Right lobe of liver (tissue), 6 donors: ENCODE results near the gene OSBPL10. TPM values are rescaled to one million over a fixed set of nuclear protein-coding genes. Genes with fewer than 3 reads are reported as not detected.

Experiments used
- ATAC-seq, 4 donors: fragments of 200-7000 bp; cut with Tn5 transposase; one replicate each; pipeline ENCODE4 v1.9.1; 2020; ENCODE audit warnings: mild to moderate bottlenecking in 4 of 4, moderate library complexity in 4 of 4
- DNase-seq, 3 donors: peaks; one replicate each; pipeline ENCODE4 v3.0.0-alpha.2; 2020
- H3K27ac ChIP-seq, 3 donors: fragments of 200-600 bp; one replicate each; pipeline ENCODE4 v1.8.0; 2022
- H3K27me3 ChIP-seq, 2 donors: fragments of 200-600 bp; one replicate each; pipeline ENCODE4 v1.8.0; 2022
- H3K36me3 ChIP-seq, 4 donors: fragments of 200-600 bp; sonication (generic) in 1 of 4; one replicate each; pipeline versions ENCODE4 v1.5.1 to v1.8.0; 2017 to 2022; ENCODE audit warnings: control low read depth in 1 of 4
- H3K4me1 ChIP-seq, 4 donors: fragments of 200-600 bp; sonication (generic) in 1 of 4; one replicate each; pipeline versions ENCODE4 v1.5.1 to v1.8.0; 2017 to 2022; ENCODE audit warnings: control low read depth in 1 of 4
- H3K4me3 ChIP-seq, 3 donors: fragments of 200-600 bp; one replicate each; pipeline ENCODE4 v1.8.0; 2022
- H3K9me3 ChIP-seq, 4 donors: fragments of 200-600 bp; sonication (generic) in 1 of 4; one replicate each; pipeline versions ENCODE4 v1.5.1 to v1.8.0; 2017 to 2022; ENCODE audit warnings: control low read depth in 1 of 4
- CTCF ChIP-seq, 4 donors: fragments of 200-600 bp in 3 of 4; fragments of 450-650 bp in 1 of 4; IDR thresholded peaks; one replicate each; pipeline versions ENCODE4 v1.5.1 to v1.8.0; 2016 to 2022; ENCODE audit warnings: antibody characterized with exemption in 4 of 4, mild to moderate bottlenecking in 2 of 4
- POLR2A ChIP-seq: fragments of 450-650 bp; IDR thresholded peaks from one replicate; pipeline ENCODE4 v1.6.1; 2017; ENCODE audit warnings: antibody characterized with exemption, mild to moderate bottlenecking
- WGBS: methylation state at CpG from one replicate; pipeline ENCODE4 v1.1.6; 2018; ENCODE audit warnings: low coverage, low lambda C conversion rate; ENCODE audit not compliant: insufficient coverage; ENCODE audit errors: missing lambda C conversion rate; 5-methylcytosine and 5-hydroxymethylcytosine counted together
- intact Hi-C, 2 donors: fragments of 100-400 bp; cut with DNase I; formaldehyde crosslinking; loops; one replicate each; pipeline versions ENCODE4 v1.11.2 to v1.14.1; 2022
- total RNA-seq, 6 experiments: library from RNA; depleted of rRNA in 2 of 6; stranded (reverse); fragments of >200 nt in 2 of 6; fragmentation: NEBNext Ultra II Directional in 3 of 6; extraction: Animal tissue kit (Norgen Biotek cat#: 25700) in 3 of 6; gene quantifications; one replicate each; pipeline versions ENCODE4 v1.1.0 to v1.2.4, GENCODE V29; 2016 to 2023
- donor health status: DM: no; HTN: yes; CAD: no.
- donor health status: DM: no; HTN: no; CAD: no.
- donor health status: DM: no; HTN: no; CAD: no.
- donor health status: DM: no; HTN: yes; CAD: no.
- donor health status: DM: no; HTN: yes; CAD: no.

The OSBPL10 gene
- total RNA-seq, 6 experiments from 2014 or later = 2.2 to 13.0 (median 3.7) TPM

- intact Hi-C loops = no loop called here
- TF ChIP-seq CTCF (IDR thresholded peaks at IDR 0.05) (no peak), POLR2A (no peak)
- no peaks in the 10 kb centered on the region for H3K9me3 ChIP-seq
- no peaks in the 10 kb centered on the region for H3K27me3 ChIP-seq
- H3K36me3 ChIP-seq = no peaks in the 10 kb centered on the region
- H3K27ac ChIP-seq = no peak overlapping the region
- no peak overlapping the region for H3K4me3 ChIP-seq
- no peaks in the 10 kb centered on the region for H3K4me1 ChIP-seq
- DNase-seq = no peak
- no peak for ATAC-seq
These were observed 214.4 kb downstream of the OSBPL10 start for GRCh38 chr3:31766669-31767068.

DNA sequence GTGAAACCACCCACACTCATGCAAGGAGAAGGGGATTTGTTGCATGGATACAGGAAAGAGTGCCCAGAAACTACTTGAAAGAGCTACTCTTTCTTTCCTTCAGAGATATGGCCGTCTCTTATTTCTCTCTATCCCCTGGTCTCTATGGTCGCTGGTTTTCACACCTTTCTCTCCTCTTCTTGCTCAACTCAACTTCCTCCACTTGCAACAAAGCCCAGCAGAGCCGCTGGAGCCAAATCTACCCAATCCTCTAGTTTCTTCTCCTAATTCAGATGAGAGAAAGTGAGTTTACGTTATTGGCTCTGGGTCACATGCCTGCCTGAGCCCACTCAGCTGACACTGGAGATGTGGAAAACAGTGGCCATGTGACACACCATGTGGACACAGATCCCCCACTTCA is 215.2 kb downstream of the OSBPL10 start:
- intact Hi-C loops = no loop called here
- Histone ChIP-seq H3K9me3 (no peaks in the 10 kb centered on the region), H3K27ac (no peak overlapping the region), H3K36me3 (no peaks in the 10 kb centered on the region), H3K27me3 (no peaks in the 10 kb centered on the region), H3K4me3 (no peak overlapping the region), H3K4me1 (no peaks in the 10 kb centered on the region)
- ATAC-seq (no peak), DNase-seq (no peak)
- WGBS = 58% methylated on average over 3 of the region's 4 CpGs
- TF ChIP-seq POLR2A = no peak
- no peak for TF ChIP-seq CTCF (IDR thresholded peaks at IDR 0.05)

DNA sequence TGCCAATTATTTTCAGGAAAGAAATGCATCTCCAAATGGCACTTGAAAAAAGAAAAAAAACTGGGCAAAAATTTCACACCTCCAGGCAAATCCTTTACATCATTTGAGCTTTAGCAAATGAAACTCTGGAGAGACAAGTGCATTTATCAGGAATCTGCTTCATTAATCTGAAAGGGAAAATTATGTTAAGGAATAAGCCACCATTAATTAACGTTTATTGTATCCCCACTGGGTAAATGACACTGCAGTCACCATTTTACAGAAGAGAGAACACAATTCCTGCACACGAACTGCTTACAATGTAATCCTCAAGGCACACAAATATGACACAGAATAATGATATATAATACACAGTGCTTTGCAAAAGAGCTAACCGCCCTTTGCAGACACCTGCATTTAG is 217.3 kb downstream of the OSBPL10 start:
- WGBS = 57% methylated on average over 3 of the region's 3 CpGs
- no peak for ATAC-seq
- Histone ChIP-seq H3K27ac (no peak overlapping the region), H3K9me3 (no peaks in the 10 kb centered on the region), H3K4me1 (no peaks in the 10 kb centered on the region), H3K4me3 (no peak overlapping the region), H3K36me3 (no peaks in the 10 kb centered on the region), H3K27me3 (no peaks in the 10 kb centered on the region)
- DNase-seq = no peak
- TF ChIP-seq CTCF (IDR thresholded peaks at IDR 0.05) (no peak), POLR2A (no peak)
- intact Hi-C loops = no loop called here

DNA sequence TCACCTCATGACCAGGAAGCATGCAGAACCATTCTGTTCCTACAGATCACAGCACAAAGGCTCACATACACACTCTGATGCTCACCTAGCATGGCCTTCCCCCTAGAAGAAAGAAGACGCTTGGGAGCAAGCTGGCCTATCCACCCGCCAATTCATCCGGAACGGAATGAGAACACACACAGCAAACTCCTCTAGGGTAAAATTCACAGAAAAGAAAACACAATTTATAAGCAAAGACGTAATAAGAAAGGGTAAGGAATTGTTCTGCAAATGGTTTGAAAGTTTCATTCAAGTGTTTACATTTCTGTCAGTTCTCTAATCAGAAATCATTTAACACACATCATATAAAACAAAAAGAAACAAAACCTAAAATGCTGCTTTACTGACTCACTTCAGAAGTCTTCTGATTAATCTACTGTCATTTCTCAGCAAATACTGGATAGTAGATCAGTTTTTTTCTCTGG is 218.1 kb downstream of the OSBPL10 start:
- H3K9me3 ChIP-seq = no peaks in the 10 kb centered on the region
- H3K27ac ChIP-seq = no peak overlapping the region
- 83% methylated on average over 4 of the region's 5 CpGs for WGBS
- no peak overlapping the region for H3K4me3 ChIP-seq
- no peaks in the 10 kb centered on the region for H3K36me3 ChIP-seq
- intact Hi-C loops = no loop called here
- ATAC-seq (no peak), DNase-seq (no peak)
- H3K4me1 ChIP-seq = no peaks in the 10 kb centered on the region
- TF ChIP-seq CTCF (IDR thresholded peaks at IDR 0.05) (no peak), POLR2A (no peak)
- no peaks in the 10 kb centered on the region for H3K27me3 ChIP-seq

DNA sequence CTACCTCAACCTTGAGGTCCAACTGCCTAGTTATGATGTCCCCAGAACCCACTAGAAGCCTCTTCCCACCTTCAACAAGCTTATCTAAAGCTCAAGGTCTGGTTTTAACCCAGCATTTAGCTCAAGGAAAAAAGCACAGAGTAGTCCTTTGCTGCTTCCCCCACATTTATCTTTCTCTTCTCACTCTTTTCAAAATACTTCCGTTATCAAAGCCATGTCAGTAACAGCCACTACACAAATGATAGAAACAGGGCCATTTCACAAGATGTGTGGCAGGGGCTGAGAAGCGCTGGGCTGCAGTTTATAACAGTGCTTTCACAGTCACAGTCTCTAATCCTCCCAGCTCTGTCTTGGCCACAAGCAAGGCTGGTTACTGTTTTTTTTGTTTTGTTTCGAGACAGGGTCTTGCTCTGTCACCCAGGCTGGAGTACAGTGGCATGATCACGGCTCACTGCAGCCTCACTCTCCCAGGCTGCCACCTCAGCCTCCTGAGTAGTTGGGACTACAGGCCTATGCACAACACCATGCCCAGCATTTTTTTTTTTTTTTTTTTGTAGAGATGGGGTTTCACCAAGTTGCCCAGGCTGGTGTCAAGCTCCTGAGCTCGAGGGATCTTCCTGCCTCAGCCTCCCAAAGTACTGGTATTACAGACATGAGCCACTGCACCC is 218.8 kb downstream of the OSBPL10 start:
- no peak for DNase-seq
- WGBS = 57% methylated on average over 3 of the region's 5 CpGs
- intact Hi-C loops = no loop called here
- Histone ChIP-seq H3K4me1 (no peaks in the 10 kb centered on the region), H3K4me3 (no peak overlapping the region), H3K36me3 (no peaks in the 10 kb centered on the region), H3K27me3 (no peaks in the 10 kb centered on the region), H3K9me3 (no peaks in the 10 kb centered on the region), H3K27ac (no peak overlapping the region)
- TF ChIP-seq POLR2A (no peak), CTCF (IDR thresholded peaks at IDR 0.05) (no peak)
- ATAC-seq = no peak
